ENCODE data around the gene EYA2.

EYA2 gene

GRCh38 chr20:47008842-47009518, 114.3 kb downstream of the EYA2 start:
- DNase-seq (ENCODE audit: extremely low read depth, low read depth): no peak
- no peak for TF ChIP-seq CTCF (IDR thresholded peaks at IDR 0.05; ENCODE audit: low read depth, low read length)

- DNase-seq (ENCODE audit: extremely low read depth, low read depth): no peak
- TF ChIP-seq CTCF (IDR thresholded peaks at IDR 0.05; ENCODE audit: low read depth, low read length): no peak
Observed at GRCh38 chr20:47009784-47010183, 115.1 kb downstream of the EYA2 start.

GRCh38 chr20:47011984-47012383, 117.3 kb downstream of the EYA2 start:
- no peak for TF ChIP-seq CTCF (IDR thresholded peaks at IDR 0.05; ENCODE audit: low read depth, low read length)
- DNase-seq (ENCODE audit: extremely low read depth, low read depth): no peak

GRCh38 chr20:47013606-47014005, 119.0 kb downstream of the EYA2 start:
- no peak for TF ChIP-seq CTCF (IDR thresholded peaks at IDR 0.05; ENCODE audit: low read depth, low read length)
- no peak for DNase-seq (ENCODE audit: extremely low read depth, low read depth)

- DNase-seq (ENCODE audit: extremely low read depth, low read depth): no peak
- TF ChIP-seq CTCF (IDR thresholded peaks at IDR 0.05; ENCODE audit: low read depth, low read length): no peak
Observed at GRCh38 chr20:47016068-47016664, 121.5 kb downstream of the EYA2 start.

GRCh38 chr20:47018381-47018780, 123.7 kb downstream of the EYA2 start:
- no peak for TF ChIP-seq CTCF (IDR thresholded peaks at IDR 0.05; ENCODE audit: low read depth, low read length)
- DNase-seq (ENCODE audit: extremely low read depth, low read depth): no peak

GRCh38 chr20:47019121-47019824, 124.6 kb downstream of the EYA2 start:
- DNase-seq (ENCODE audit: extremely low read depth, low read depth): peak; percentile 86

More at GRCh38 chr20:47019121-47019824, 124.6 kb downstream of the EYA2 start:
- TF ChIP-seq CTCF (IDR thresholded peaks at IDR 0.05; ENCODE audit: low read depth, low read length): no peak

Measured in AG09319 (cell line).